ENCODE measurements around the gene ADCY9. TPM values are rescaled to one million over a fixed set of nuclear protein-coding genes. Genes with fewer than 3 reads are reported as not detected.

ADCY9 gene
- total RNA-seq: 39.1 and 42.0 TPM in 2 replicates

DNA sequence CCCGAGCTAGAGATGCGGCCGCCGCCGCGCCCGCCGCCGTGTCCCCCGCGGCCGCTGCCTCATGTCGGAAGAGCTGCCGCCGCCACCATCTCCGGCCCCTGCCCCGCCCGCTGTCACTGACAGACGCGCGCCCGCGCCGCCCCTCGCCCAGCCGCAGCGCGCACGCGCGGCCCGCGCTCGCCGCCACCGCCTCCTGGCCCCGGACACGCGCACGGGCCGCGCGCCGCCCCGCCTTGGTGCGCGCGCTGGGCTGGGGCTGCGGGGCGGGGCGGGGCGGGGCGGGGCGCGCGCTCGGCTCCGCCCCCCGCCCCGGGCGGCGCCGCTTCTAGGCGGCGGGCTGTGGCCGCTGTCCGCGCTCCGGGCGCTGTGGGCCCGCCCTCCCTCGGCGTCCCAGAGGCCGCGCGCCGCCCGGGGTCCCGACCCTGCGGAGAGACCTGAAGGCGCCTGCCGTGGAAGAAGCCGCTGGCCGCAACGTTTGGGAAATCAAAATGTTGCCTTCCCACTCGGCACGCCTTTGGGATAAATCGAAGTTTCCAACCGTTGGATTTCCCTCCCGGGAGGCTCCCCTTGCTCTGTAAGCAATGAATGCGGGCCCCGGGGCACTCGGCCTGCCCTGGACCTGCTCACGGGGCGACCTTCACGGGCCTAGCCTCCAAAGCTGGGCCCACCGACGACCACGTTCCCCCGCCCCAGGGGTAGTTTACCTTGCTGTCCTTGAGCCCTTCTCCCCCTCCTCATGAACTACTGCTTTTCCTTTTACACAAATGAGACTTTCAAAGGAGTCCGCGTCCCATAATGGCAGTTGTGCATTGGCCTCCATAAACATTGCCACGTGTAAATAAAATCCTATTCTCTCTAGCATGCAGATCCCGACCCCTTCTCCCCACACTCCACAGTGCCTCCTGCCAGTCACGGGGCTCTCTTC is at the start of gene ADCY9:
Gene ADCY9 (minus strand): TSS at position 118 of the 925 bp plus-strand sequence. CDS start 1,000 bp downstream, outside the sequence.

Other genes with a start within 250 kb of the ADCY9 start
- gene CREBBP, start 235.7 kb downstream of the ADCY9 start, total RNA-seq: 16.6 and 18.5 TPM in 2 replicates
- gene SRL, start 125.6 kb upstream of the ADCY9 start, total RNA-seq: under 0.01 and 0.09 TPM in 2 replicates
- gene TFAP4, start 156.6 kb upstream of the ADCY9 start, total RNA-seq: 6.4 and 9.6 TPM in 2 replicates
- 1.7 and 2.4 TPM in 2 replicates for gene GLIS2, start 199.6 kb upstream of the ADCY9 start, total RNA-seq
- 25.5 and 26.9 TPM in 2 replicates for gene PAM16, start 234.9 kb upstream of the ADCY9 start, total RNA-seq

Measured in smooth muscle cell of bladder (primary cell).